Adrenal gland (tissue), 5 donors: ENCODE measurements around the gene CYTH3.

Source experiments
- CTCF ChIP-seq, 6 experiments: fragments of 450-650 bp in 4 of 6; fragments of 200-600 bp in 2 of 6; sonication (generic) in 1 of 6; IDR thresholded peaks; 1 replicate in 5 of 6; 2 replicates in 1 of 6; pipeline versions ENCODE4 v1.5.1 to v1.8.0; 2016 to 2021; ENCODE audit warnings: antibody characterized with exemption in 6 of 6, mild to moderate bottlenecking in 2 of 6, moderate library complexity in 1 of 6
- POLR2A ChIP-seq, 2 donors: fragments of 450-650 bp; IDR thresholded peaks; one replicate each; pipeline ENCODE4 v1.6.1; 2017; ENCODE audit warnings: antibody characterized with exemption in 2 of 2, mild to moderate bottlenecking in 2 of 2, moderate library complexity in 1 of 2
- donor health status: DM: no; HTN: no; CAD: no.

GRCh38 chr7:6153646-6154541 lies 118.5 kb downstream of the CYTH3 start:
- TF ChIP-seq CTCF (IDR thresholded peaks at IDR 0.05) (no peak), POLR2A (IDR thresholded peaks at IDR 0.05) (no peak)
